Right lobe of liver (tissue), 4 donors: Measurements from ENCODE around the gene CD207.

Experiments used
- POLR2A ChIP-seq: fragments of 450-650 bp; IDR thresholded peaks from one replicate; pipeline ENCODE4 v1.6.1; 2017; ENCODE audit warnings: antibody characterized with exemption, mild to moderate bottlenecking
- TF ChIP-seq, protein P1 (sequence below), 4 donors: fragments of 200-600 bp in 3 of 4; fragments of 450-650 bp in 1 of 4; IDR thresholded peaks; one replicate each; pipeline versions ENCODE4 v1.5.1 to v1.8.0; 2016 to 2022; ENCODE audit warnings: antibody characterized with exemption in 4 of 4, mild to moderate bottlenecking in 2 of 4
- donor health status: DM: no; HTN: no; CAD: no.
- donor health status: DM: no; HTN: no; CAD: no.
- donor health status: DM: no; HTN: yes; CAD: no.

DNA sequence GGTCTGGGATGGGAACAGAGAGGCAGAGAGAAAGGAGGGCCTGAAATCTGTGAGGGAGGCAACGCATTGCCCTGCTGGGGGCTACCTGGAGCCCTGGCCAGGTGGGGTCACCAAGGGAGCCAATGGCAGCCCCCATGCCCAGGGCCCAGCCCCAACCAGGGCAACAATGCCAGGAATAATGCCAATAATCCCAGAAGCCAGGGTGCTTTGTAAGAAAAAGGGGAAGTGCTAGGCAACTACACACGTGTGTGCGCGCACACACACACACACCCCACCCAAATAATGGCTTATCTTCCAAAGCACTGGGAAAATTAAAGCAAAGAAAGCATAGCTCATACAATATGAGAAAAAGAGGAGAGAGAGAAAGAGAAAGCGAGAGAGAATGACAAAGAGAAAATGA is 8.2 kb downstream of the CD207 start:
- TF ChIP-seq, protein P1, sequence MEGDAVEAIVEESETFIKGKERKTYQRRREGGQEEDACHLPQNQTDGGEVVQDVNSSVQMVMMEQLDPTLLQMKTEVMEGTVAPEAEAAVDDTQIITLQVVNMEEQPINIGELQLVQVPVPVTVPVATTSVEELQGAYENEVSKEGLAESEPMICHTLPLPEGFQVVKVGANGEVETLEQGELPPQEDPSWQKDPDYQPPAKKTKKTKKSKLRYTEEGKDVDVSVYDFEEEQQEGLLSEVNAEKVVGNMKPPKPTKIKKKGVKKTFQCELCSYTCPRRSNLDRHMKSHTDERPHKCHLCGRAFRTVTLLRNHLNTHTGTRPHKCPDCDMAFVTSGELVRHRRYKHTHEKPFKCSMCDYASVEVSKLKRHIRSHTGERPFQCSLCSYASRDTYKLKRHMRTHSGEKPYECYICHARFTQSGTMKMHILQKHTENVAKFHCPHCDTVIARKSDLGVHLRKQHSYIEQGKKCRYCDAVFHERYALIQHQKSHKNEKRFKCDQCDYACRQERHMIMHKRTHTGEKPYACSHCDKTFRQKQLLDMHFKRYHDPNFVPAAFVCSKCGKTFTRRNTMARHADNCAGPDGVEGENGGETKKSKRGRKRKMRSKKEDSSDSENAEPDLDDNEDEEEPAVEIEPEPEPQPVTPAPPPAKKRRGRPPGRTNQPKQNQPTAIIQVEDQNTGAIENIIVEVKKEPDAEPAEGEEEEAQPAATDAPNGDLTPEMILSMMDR (IDR thresholded peaks at IDR 0.05): no peak
- no peak for TF ChIP-seq POLR2A
